Measurements from ENCODE around the gene SYF2. TPM values are rescaled to one million over a fixed set of nuclear protein-coding genes. Genes with fewer than 3 reads are reported as not detected.

Gene SYF2
- total and polyA plus RNA-seq, 2 of the 13 experiments (the other 11 are each of a cell fraction or from before 2014, with no cell fraction given) = 17.8 to 34.1 TPM

- Histone ChIP-seq H3K4me1 (ENCODE audit: insufficient read depth, low read length) (peaks cover 17% of the 10 kb centered on the region), H3K27ac (ENCODE audit: extremely low read length, insufficient read depth, low read length) (no peak overlapping the region), H3K36me3 (replicated peaks in 1 of 2; ENCODE audit: control insufficient read depth in 1 of 2, insufficient read depth in 2 of 2, low read length in 2 of 2) (no peaks in the 10 kb centered on the region), H4K20me1 (ENCODE audit: insufficient read depth, low read length) (no peaks in the 10 kb centered on the region), H3K79me2 (ENCODE audit: insufficient read depth, low read length) (no peaks in the 10 kb centered on the region), H3K4me2 (ENCODE audit: low read depth, low read length) (no peak overlapping the region), H3K9me3 (ENCODE audit: low read length) (no peaks in the 10 kb centered on the region), H2AFZ (ENCODE audit: low read length) (no peak overlapping the region), H3K27me3 (ENCODE audit: control insufficient read depth in 1 of 2, insufficient read depth in 2 of 2, low read length in 2 of 2) (no peaks in the 10 kb centered on the region), H3K9ac (ENCODE audit: insufficient read depth, low read depth, low read length) (no peak overlapping the region), H3K4me3 (replicated peaks in 1 of 3; ENCODE audit: insufficient read depth in 1 of 3, low read depth in 2 of 3, low read length in 3 of 3) (no peak overlapping the region)
- ATAC-seq = no peak
- ChIA-PET CTCF (ENCODE audit: low intra/inter-chr PET ratio, low total read pairs) (no interaction called here), POLR2A (interaction anchor here (1.3 kb wide), 1 partner anchor 9 kb away, joined by 3 read pairs; the partner anchor contains the start of gene RSRP1)
- FAIRE-seq = no peak
- no TSS peak for BruUV-seq (replicated peaks)
- in situ Hi-C loops (cut with HindIII; ENCODE audit: extremely low pct_ligation_motif_present, low pct_unique_long_range_greater_than_20kb) = no loop called here
- no peak for DNase-seq (ENCODE audit: low spot score)
- intact Hi-C loops (cut with micrococcal nuclease; ENCODE audit: unreplicated experiment) = no loop called here
- no peak for TF ChIP-seq SMAD9 (CRISPR knock-in tag; IDR thresholded peaks at IDR 0.05)
- no peak for TF ChIP-seq ZNF180 (CRISPR knock-in tag; IDR thresholded peaks at IDR 0.05; ENCODE audit: borderline replicate concordance, low read depth)
- TF ChIP-seq ZFYVE20 (CRISPR knock-in tag; IDR thresholded peaks at IDR 0.05; ENCODE audit: borderline replicate concordance, low read depth) = no peak
- TF ChIP-seq KLF13 (CRISPR knock-in tag; IDR thresholded peaks at IDR 0.05) = no peak
- 70% methylated on average over 5 of the region's 5 CpGs for WGBS (ENCODE audit: low lambda C conversion rate)
Observed at GRCh38 chr1:25256578-25256965, 24.3 kb upstream of the SYF2 start.

DNA sequence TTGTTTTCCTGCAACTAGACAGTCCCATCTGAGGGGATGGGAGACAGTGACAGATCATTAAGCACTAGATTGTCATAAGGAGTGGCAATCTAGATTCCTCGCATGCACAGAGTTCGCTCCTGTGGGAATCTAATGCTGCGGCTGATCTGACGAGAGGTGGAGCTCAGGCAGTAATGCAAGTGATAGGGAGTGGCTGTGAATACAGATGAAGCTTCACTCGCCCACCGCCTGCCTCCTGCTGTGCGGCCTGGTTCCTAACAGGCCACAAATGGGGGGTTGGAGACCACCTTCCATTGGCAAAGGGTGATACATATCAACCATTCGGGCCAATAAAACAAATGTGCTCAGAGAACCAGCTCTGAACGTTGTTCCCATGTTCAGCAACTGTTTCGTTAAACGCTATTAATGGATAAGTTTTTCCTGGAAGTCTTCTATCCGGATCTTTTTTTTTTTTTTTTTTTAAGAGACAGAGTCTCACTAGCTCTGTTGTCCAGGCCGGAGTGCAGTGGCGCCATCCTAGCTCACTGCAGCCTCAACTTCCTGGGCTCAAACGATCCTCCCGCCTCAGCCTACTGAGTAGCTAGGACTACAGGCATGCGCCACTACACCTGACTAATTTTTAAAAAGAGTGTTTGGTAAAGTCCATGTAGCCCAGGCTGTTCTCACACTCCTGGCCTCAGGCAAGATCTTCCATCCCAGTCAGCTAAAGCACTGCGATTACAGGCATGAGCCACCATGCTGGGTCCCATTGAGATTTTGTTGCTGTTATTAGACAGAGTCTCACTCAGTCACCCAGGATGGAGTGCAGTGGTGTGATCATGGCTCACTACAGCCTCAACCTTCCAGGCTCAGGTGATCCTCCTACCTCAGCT, 23.6 kb upstream of the SYF2 start:
- H3K27me3 ChIP-seq (ENCODE audit: control insufficient read depth in 1 of 2, insufficient read depth in 2 of 2, low read length in 2 of 2) = no peaks in the 10 kb centered on the region
- no peak overlapping the region for H3K27ac ChIP-seq (ENCODE audit: extremely low read length, insufficient read depth, low read length)
- no peaks in the 10 kb centered on the region for H3K9me3 ChIP-seq (ENCODE audit: low read length)
- ATAC-seq = no peak
- WGBS (ENCODE audit: low lambda C conversion rate) = 89% methylated on average over 17 of the region's 18 CpGs
- no peak overlapping the region for H3K4me3 ChIP-seq (replicated peaks in 1 of 3; ENCODE audit: insufficient read depth in 1 of 3, low read depth in 2 of 3, low read length in 3 of 3)
- intact Hi-C loops (cut with micrococcal nuclease; ENCODE audit: unreplicated experiment) = no loop called here
- TF ChIP-seq RCOR2 (CRISPR knock-in tag; IDR thresholded peaks at IDR 0.05) (no peak), ZNF646 (CRISPR knock-in tag; IDR thresholded peaks at IDR 0.05) (no peak), ZBTB38 (CRISPR knock-in tag; IDR thresholded peaks at IDR 0.05) (0 out of 2 replicates have a peak, but pooled peaks have one; percentile 31), ZNF740 (CRISPR knock-in tag; IDR thresholded peaks at IDR 0.05) (no peak), THAP7 (CRISPR knock-in tag; IDR thresholded peaks at IDR 0.05) (no peak)
- no peak for FAIRE-seq
- no peaks in the 10 kb centered on the region for H3K79me2 ChIP-seq (ENCODE audit: insufficient read depth, low read length)
- no peak for DNase-seq (ENCODE audit: low spot score)
- ChIA-PET POLR2A (interaction anchor here (1.3 kb wide), 1 partner anchor 9 kb away, joined by 3 read pairs; the partner anchor contains the start of gene RSRP1), CTCF (ENCODE audit: low intra/inter-chr PET ratio, low total read pairs) (no interaction called here)
- peaks cover 17% of the 10 kb centered on the region for H3K4me1 ChIP-seq (ENCODE audit: insufficient read depth, low read length)
- no peaks in the 10 kb centered on the region for H4K20me1 ChIP-seq (ENCODE audit: insufficient read depth, low read length)
- BruUV-seq (replicated peaks) = no TSS peak
- H3K36me3 ChIP-seq (replicated peaks in 1 of 2; ENCODE audit: control insufficient read depth in 1 of 2, insufficient read depth in 2 of 2, low read length in 2 of 2) = no peaks in the 10 kb centered on the region
- in situ Hi-C loops (cut with HindIII; ENCODE audit: extremely low pct_ligation_motif_present, low pct_unique_long_range_greater_than_20kb) = no loop called here
- H2AFZ ChIP-seq (ENCODE audit: low read length) = no peak overlapping the region
- no peak overlapping the region for H3K9ac ChIP-seq (ENCODE audit: insufficient read depth, low read depth, low read length)
- H3K4me2 ChIP-seq (ENCODE audit: low read depth, low read length) = no peak overlapping the region

All from HepG2 (cell line).